OCI-LY1 (cell line): ENCODE results near the gene RPN2.

Experiments used
- EZH2 ChIP-seq: fragments of 200-600 bp; sonication (generic), shearing (Covaris generic); IDR thresholded peaks from 2 replicates; pipeline ENCODE4 v1.8.0; 2017; ENCODE audit warnings: borderline replicate concordance, mixed run types, mild to moderate bottlenecking, antibody characterized with exemption, low read length, moderate library complexity, mixed read lengths
- TF ChIP-seq, protein P1 (sequence below): fragments of 200-600 bp; sonication (generic), shearing (Covaris generic); IDR thresholded peaks from 2 replicates; pipeline ENCODE4 v1.5.1; 2017; ENCODE audit warnings: mild to moderate bottlenecking, antibody characterized with exemption, low read length, moderate library complexity, mixed read lengths

DNA sequence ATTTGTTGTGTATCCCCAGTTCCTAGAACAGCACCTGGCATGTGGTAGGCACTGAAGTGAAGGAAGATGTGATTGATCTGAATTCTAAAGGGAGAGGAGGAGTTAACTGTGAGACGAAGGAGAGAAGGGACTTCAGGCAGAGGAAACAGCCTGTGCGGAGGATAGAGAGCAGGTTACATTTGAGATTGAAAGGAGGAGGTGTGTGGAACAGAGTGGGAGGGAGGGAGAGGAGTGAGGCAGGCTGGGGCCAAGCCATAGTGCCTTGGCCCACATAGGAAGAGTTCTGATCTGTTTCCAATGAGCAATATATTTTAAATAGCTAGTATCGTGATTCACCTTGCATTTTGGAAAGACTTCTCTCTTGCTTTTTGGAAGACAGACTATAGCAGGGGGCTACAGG lies 14.1 kb downstream of the RPN2 start:
- TF ChIP-seq EZH2 = no peak
- TF ChIP-seq, protein P1, sequence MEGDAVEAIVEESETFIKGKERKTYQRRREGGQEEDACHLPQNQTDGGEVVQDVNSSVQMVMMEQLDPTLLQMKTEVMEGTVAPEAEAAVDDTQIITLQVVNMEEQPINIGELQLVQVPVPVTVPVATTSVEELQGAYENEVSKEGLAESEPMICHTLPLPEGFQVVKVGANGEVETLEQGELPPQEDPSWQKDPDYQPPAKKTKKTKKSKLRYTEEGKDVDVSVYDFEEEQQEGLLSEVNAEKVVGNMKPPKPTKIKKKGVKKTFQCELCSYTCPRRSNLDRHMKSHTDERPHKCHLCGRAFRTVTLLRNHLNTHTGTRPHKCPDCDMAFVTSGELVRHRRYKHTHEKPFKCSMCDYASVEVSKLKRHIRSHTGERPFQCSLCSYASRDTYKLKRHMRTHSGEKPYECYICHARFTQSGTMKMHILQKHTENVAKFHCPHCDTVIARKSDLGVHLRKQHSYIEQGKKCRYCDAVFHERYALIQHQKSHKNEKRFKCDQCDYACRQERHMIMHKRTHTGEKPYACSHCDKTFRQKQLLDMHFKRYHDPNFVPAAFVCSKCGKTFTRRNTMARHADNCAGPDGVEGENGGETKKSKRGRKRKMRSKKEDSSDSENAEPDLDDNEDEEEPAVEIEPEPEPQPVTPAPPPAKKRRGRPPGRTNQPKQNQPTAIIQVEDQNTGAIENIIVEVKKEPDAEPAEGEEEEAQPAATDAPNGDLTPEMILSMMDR = no peak
